ENCODE data around the gene AVL9. TPM values are rescaled to one million over a fixed set of nuclear protein-coding genes. Genes with fewer than 3 reads are reported as not detected.

AVL9 gene
- total and polyA plus RNA-seq, 12 donors: 6.3 to 21.7 (median 15.1) TPM

DNA sequence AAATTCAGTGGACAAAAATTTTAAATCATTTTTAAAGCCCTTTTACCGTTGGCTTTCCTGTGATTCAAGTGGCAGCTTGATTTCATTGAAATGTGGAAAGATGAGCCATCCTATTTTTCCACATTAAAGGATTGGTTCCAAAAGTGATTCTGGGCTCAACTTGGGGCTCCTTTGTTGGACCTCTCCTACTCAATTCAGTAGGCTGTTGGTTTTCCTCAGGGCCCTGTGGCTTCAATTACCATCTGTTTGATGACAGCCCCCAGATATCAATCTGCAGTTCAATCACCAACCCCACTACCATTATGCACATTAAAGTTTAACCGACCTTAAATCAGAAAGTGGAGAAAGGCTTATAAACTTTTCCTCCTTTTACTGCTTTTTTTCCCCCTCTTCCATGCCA is 47.3 kb downstream of the AVL9 start:
- H3K27ac ChIP-seq: no peak overlapping the region

DNA sequence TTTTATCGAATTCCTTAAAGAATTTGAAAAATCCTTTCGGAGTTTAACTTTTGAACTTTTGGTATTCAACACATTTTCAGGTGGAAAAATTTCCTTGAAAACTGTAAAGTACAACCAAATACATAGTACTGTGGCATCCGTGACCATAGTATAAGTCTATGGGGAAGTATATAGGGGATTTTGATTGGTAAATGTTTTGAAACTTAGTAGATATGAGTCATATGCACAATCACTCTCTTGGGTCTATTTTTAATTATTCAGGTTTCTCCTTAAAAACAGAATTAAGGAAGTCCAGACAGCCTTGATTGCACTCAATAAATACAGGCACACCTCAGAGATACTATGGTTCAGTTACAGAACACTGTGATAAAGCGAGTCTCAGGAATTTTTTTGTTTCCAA is 64.2 kb downstream of the AVL9 start:
- no peak for ATAC-seq
- Histone ChIP-seq H3K9me3 (no peaks in the 10 kb centered on the region), H3K36me3 (peaks cover 0 to 95% (median 37%) of the 10 kb centered on the region in 9 donors)

More for the DNA sequence above, 47.3 kb downstream of the AVL9 start:
- ATAC-seq (no peak), DNase-seq (no peak)
- 80 to 81% methylated on average over 2 of the region's 2 CpGs for WGBS, 2 donors
- H3K27me3 ChIP-seq: no peaks in the 10 kb centered on the region
- H3K4me3 ChIP-seq: no peak overlapping the region
- H3K4me1 ChIP-seq: peaks cover 0 to 10% (median 3%) of the 10 kb centered on the region in 9 donors
- intact Hi-C loops (cut with DNase I): no loop called here
- H3K9me3 ChIP-seq: no peaks in the 10 kb centered on the region
- TF ChIP-seq, protein P1, sequence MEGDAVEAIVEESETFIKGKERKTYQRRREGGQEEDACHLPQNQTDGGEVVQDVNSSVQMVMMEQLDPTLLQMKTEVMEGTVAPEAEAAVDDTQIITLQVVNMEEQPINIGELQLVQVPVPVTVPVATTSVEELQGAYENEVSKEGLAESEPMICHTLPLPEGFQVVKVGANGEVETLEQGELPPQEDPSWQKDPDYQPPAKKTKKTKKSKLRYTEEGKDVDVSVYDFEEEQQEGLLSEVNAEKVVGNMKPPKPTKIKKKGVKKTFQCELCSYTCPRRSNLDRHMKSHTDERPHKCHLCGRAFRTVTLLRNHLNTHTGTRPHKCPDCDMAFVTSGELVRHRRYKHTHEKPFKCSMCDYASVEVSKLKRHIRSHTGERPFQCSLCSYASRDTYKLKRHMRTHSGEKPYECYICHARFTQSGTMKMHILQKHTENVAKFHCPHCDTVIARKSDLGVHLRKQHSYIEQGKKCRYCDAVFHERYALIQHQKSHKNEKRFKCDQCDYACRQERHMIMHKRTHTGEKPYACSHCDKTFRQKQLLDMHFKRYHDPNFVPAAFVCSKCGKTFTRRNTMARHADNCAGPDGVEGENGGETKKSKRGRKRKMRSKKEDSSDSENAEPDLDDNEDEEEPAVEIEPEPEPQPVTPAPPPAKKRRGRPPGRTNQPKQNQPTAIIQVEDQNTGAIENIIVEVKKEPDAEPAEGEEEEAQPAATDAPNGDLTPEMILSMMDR (IDR thresholded peaks at IDR 0.05): no peak
- peaks cover 0 to 49% (median 0%) of the 10 kb centered on the region in 9 donors for H3K36me3 ChIP-seq

DNA sequence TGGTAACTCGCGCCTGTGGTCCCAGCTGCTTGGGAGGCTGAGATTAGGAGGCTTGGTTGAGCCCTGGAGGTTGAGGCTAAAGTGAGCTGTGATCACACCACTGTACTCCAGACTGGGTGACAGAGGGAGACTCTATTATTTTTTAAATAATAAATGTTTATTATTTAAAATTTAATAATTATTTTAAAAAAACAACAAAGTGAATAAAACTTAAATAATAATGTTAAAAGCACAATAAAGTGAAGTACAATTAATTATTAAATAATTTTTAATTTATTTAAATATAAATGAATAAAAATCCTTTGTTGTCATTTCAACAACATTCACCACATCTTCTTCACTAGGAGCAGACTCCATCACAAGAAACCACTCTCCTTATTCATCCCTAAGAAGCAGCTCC is 64.8 kb downstream of the AVL9 start:
- TF ChIP-seq, protein P1 (IDR thresholded peaks at IDR 0.05): no peak
- no peak overlapping the region for H3K27ac ChIP-seq
- ATAC-seq (no peak), DNase-seq (no peak)
- H3K36me3 ChIP-seq: peaks cover 0 to 89% (median 37%) of the 10 kb centered on the region in 9 donors
- WGBS, 2 donors: 97 to 100% methylated on average over 2 of the region's 2 CpGs
- peaks cover 0 to 12% (median 4%) of the 10 kb centered on the region in 9 donors for H3K4me1 ChIP-seq
- H3K4me3 ChIP-seq: no peak overlapping the region
- intact Hi-C loops (cut with DNase I): no loop called here
- H3K9me3 ChIP-seq: no peaks in the 10 kb centered on the region
- H3K27me3 ChIP-seq: no peaks in the 10 kb centered on the region

More for the DNA sequence above, 64.2 kb downstream of the AVL9 start:
- WGBS, 2 donors: 97 to 99% methylated on average over 4 of the region's 4 CpGs
- intact Hi-C loops (cut with DNase I): no loop called here
- H3K27me3 ChIP-seq: no peaks in the 10 kb centered on the region
- no peak for DNase-seq
- TF ChIP-seq, protein P1 (IDR thresholded peaks at IDR 0.05): no peak
- no peak overlapping the region for H3K4me3 ChIP-seq
- H3K4me1 ChIP-seq: peaks cover 0 to 7% (median 0%) of the 10 kb centered on the region in 9 donors
- no peak overlapping the region for H3K27ac ChIP-seq

DNA sequence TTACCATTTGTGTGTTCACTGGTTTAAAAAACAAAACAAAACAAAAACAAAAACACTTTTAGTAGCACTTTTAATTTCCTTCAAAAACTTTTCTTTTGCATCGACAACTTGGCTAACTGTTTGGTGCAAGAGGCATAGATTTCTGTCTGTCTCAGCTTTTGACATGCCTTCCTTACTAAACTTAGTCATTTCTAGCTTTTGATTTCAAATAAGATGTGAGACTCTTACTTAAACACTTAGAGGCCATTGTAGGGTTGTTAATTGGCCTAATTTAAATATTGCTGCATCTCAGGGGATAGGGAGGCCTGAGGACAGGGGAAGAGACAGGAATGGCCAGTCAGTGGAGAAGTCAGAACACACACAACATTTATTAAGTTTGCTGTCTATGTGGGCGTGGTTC is 66.3 kb downstream of the AVL9 start:
- TF ChIP-seq, protein P1 (IDR thresholded peaks at IDR 0.05): no peak
- H3K27ac ChIP-seq: no peak overlapping the region
- DNase-seq (no peak), ATAC-seq (no peak)
- peaks cover 0 to 80% (median 37%) of the 10 kb centered on the region in 9 donors for H3K36me3 ChIP-seq
- no peak overlapping the region for H3K4me3 ChIP-seq
- H3K4me1 ChIP-seq: peaks cover 0 to 12% (median 4%) of the 10 kb centered on the region in 9 donors
- no peaks in the 10 kb centered on the region for H3K9me3 ChIP-seq
- no peaks in the 10 kb centered on the region for H3K27me3 ChIP-seq
- intact Hi-C loops (cut with DNase I): no loop called here
- WGBS, 2 donors: 95 to 98% methylated on average over 2 of the region's 2 CpGs

All from heart right ventricle (tissue), 16 donors.